Mesodermal cell (in vitro differentiated cells): ENCODE measurements around the gene KRT6B.
A peak's percentile ranks its signal among the peaks of the same experiment; 100 is the strongest.

Source experiments
- H3K27ac ChIP-seq: 2 replicates; pipeline ENCODE4 v1.7.0; 2013; ENCODE audit warnings: mild to moderate bottlenecking, low read depth, low read length, moderate library complexity; ENCODE audit not compliant: severe bottlenecking
- H3K36me3 ChIP-seq: 2 replicates; pipeline ENCODE4 v1.7.1; 2013; ENCODE audit warnings: mild to moderate bottlenecking, low read length, moderate library complexity; ENCODE audit not compliant: control insufficient read depth, insufficient read depth
- H3K4me1 ChIP-seq: one replicate; pipeline ENCODE4 v1.7.1; 2013; ENCODE audit warnings: mild to moderate bottlenecking, low read length; ENCODE audit not compliant: insufficient read depth, control insufficient read depth, poor library complexity, severe bottlenecking
- H3K4me3 ChIP-seq: 2 replicates; pipeline ENCODE4 v1.7.0; 2013; ENCODE audit warnings: low read length, control low read depth, mild to moderate bottlenecking; ENCODE audit not compliant: insufficient read depth, poor library complexity, severe bottlenecking; ENCODE audit errors: extremely low read depth
- H3K9me3 ChIP-seq: 2 replicates; pipeline ENCODE4 v1.7.1; 2013; ENCODE audit warnings: mild to moderate bottlenecking, low read length, moderate library complexity; ENCODE audit not compliant: control insufficient read depth
- WGBS, 2 experiments: methylation state at CpG; one replicate each; pipeline ENCODE4 v1.1.5; 2013; ENCODE audit warnings: missing lambda C conversion rate in 2 of 2; ENCODE audit not compliant: insufficient coverage in 2 of 2; 5-methylcytosine and 5-hydroxymethylcytosine counted together

KRT6B gene

GRCh38 chr12:52423661-52424500 lies 28.1 kb downstream of the KRT6B start:
- Histone ChIP-seq H3K9me3 (no peaks in the 10 kb centered on the region), H3K27ac (peak overlapping the region; percentile 73), H3K4me1 (peaks cover 8% of the 10 kb centered on the region), H3K36me3 (no peaks in the 10 kb centered on the region), H3K4me3 (no peak overlapping the region)
- WGBS, 2 experiments, result 86 to 96% methylated on average over 6 of the region's 11 CpGs

- H3K36me3 ChIP-seq, result no peaks in the 10 kb centered on the region
- H3K4me3 ChIP-seq, result no peak overlapping the region
- H3K9me3 ChIP-seq, result no peaks in the 10 kb centered on the region
- 82 to 84% methylated on average over 5 to 6 of the region's 6 CpGs for WGBS, 2 experiments
- H3K27ac ChIP-seq, result peak overlapping the region; percentile 73
- peaks cover 8% of the 10 kb centered on the region for H3K4me1 ChIP-seq
Measured at GRCh38 chr12:52423035-52423434, 28.9 kb downstream of the KRT6B start.

- peaks cover 4% of the 10 kb centered on the region for H3K4me1 ChIP-seq
- H3K9me3 ChIP-seq, result no peaks in the 10 kb centered on the region
- no peak overlapping the region for H3K4me3 ChIP-seq
- H3K27ac ChIP-seq, result no peak overlapping the region
- no peaks in the 10 kb centered on the region for H3K36me3 ChIP-seq
- WGBS, 2 experiments, result no CpG with 5 or more reads among the region's 1 CpG
Measured at GRCh38 chr12:52419656-52420055, 32.3 kb downstream of the KRT6B start.

- H3K4me3 ChIP-seq, result no peak overlapping the region
- H3K27ac ChIP-seq, result no peak overlapping the region
- 87 to 90% methylated on average over 4 of the region's 4 CpGs for WGBS, 2 experiments
- H3K4me1 ChIP-seq, result no peaks in the 10 kb centered on the region
- H3K36me3 ChIP-seq, result no peaks in the 10 kb centered on the region
- no peaks in the 10 kb centered on the region for H3K9me3 ChIP-seq
Measured at GRCh38 chr12:52418576-52419110, 33.3 kb downstream of the KRT6B start.

GRCh38 chr12:52417740-52418139 lies 34.2 kb downstream of the KRT6B start:
- 84 to 92% methylated on average over 2 of the region's 2 CpGs for WGBS, 2 experiments
- H3K4me3 ChIP-seq, result no peak overlapping the region

GRCh38 chr12:52416795-52417194 lies 35.2 kb downstream of the KRT6B start:
- WGBS, 2 experiments, result 67 to 100% methylated on average over 1 of the region's 1 CpG
- Histone ChIP-seq H3K27ac (no peak overlapping the region), H3K36me3 (no peaks in the 10 kb centered on the region), H3K4me1 (no peaks in the 10 kb centered on the region), H3K9me3 (no peaks in the 10 kb centered on the region), H3K4me3 (no peak overlapping the region)

More at GRCh38 chr12:52417740-52418139, 34.2 kb downstream of the KRT6B start:
- Histone ChIP-seq H3K36me3 (no peaks in the 10 kb centered on the region), H3K4me1 (no peaks in the 10 kb centered on the region), H3K27ac (no peak overlapping the region), H3K9me3 (no peaks in the 10 kb centered on the region)

- no peaks in the 10 kb centered on the region for H3K36me3 ChIP-seq
- WGBS, 2 experiments, result 88 to 91% methylated on average over 6 to 10 of the region's 10 CpGs
- H3K4me3 ChIP-seq, result no peak overlapping the region
- H3K27ac ChIP-seq, result no peak overlapping the region
- H3K4me1 ChIP-seq, result no peaks in the 10 kb centered on the region
- H3K9me3 ChIP-seq, result no peaks in the 10 kb centered on the region
Measured at GRCh38 chr12:52415870-52416750, 35.8 kb downstream of the KRT6B start.

GRCh38 chr12:52414936-52415335 lies 37.0 kb downstream of the KRT6B start:
- H3K27ac ChIP-seq, result no peak overlapping the region
- no peaks in the 10 kb centered on the region for H3K4me1 ChIP-seq
- no peaks in the 10 kb centered on the region for H3K9me3 ChIP-seq
- no peaks in the 10 kb centered on the region for H3K36me3 ChIP-seq
- no peak overlapping the region for H3K4me3 ChIP-seq
- 67 to 68% methylated on average over 5 of the region's 5 CpGs for WGBS, 2 experiments

- Histone ChIP-seq H3K36me3 (no peaks in the 10 kb centered on the region), H3K4me1 (no peaks in the 10 kb centered on the region), H3K4me3 (no peak overlapping the region), H3K27ac (no peak overlapping the region), H3K9me3 (no peaks in the 10 kb centered on the region)
- 84 to 100% methylated on average over 3 to 6 of the region's 8 CpGs for WGBS, 2 experiments
Measured at GRCh38 chr12:52413782-52414345, 38.1 kb downstream of the KRT6B start.

- Histone ChIP-seq H3K9me3 (no peaks in the 10 kb centered on the region), H3K4me1 (no peaks in the 10 kb centered on the region), H3K27ac (no peak overlapping the region), H3K4me3 (no peak overlapping the region), H3K36me3 (no peaks in the 10 kb centered on the region)
- 62 to 81% methylated on average over 3 to 4 of the region's 4 CpGs for WGBS, 2 experiments
Measured at GRCh38 chr12:52413202-52413601, 38.7 kb downstream of the KRT6B start.
